SHP77 treated with DMSO at 0.1 percent for 48 hours (cell line): ENCODE measurements around the gene NRXN2.
"Not testable (repeated sequence)": the region's sequence is repeated elsewhere in the genome, so short reads cannot be mapped to it uniquely, and the experiment has no call there.

Experiments used
- DNase-seq: peaks from one replicate; lab custom pipeline; 2025; lab: John Stamatoyannopoulos, UW

The NRXN2 gene

GRCh38 chr11:64674774-64675173, 48.2 kb downstream of the NRXN2 start:
- no peak for DNase-seq

DNA sequence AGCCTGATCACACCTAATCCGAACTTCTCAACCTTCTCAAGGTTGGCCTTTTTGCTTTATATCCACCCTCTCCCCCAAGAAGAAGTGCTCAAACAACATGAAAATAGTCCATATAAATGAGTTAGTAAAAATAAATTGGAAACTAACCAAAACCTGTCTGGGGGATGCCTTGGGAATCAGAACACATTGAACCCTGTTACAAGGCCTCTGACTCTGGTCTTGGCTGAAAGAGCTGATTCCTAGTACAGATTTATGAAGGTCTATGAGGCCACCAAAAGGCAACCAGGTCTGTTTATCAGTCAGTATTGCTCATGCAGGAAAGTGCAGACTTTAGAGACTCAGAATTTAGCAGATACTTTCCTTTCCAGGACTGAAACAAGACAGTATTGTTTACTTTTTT, 49.7 kb downstream of the NRXN2 start:
- no peak for DNase-seq

GRCh38 chr11:64672875-64673274, 50.1 kb downstream of the NRXN2 start:
- no peak for DNase-seq

DNA sequence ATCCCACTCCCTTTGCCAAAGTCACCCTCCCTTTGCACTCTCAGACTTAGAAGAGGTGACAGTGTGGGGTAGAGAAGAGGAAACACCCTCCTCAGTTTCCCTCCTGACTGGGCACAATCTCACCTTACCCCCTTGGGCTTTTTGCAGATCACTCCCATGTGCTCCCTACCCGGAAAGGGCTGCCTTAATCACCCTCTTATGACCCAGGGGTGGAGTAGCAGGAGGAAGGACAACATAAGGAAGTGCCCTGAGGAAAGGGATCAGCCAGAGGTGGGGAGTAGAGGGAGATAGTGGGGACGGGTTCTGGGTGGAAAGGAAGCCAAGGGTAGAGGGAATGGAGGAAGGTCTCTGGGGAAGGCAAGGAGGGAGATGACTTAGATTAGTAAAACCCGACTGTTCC, 52.0 kb downstream of the NRXN2 start:
- DNase-seq = no peak

GRCh38 chr11:64667154-64667745, 55.7 kb downstream of the NRXN2 start:
- no peak for DNase-seq

GRCh38 chr11:64665411-64665821, 57.6 kb downstream of the NRXN2 start:
- no peak for DNase-seq

DNA sequence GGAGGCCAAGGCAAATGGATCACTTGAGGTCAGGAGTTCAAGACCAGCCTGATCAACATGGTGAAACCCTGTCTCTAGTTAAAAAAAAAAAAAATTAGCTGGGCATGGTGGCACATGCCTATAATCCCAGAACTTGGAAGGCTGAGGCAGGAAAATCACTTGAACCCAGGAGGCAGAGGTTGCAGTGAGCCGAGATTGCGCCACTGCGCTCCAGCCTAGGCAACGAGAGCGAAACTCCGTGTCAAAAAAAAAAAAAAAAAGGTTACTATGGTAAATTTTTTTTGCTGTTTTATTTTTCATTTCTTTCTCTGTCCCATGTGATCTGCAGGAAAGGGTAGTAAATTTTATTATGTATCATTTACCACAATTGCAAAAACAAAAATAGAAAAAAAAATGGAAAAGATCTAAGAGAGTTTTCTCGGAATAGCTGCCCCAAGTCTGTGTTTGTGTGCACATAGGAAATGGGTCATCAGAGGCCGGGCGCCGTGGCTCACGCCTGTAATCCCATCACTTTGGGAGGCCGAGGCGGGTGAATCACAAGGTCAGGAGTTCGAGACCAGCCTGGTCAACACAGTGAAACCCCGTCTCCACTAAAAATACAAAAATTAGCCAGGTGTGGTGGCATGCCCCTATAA, 58.6 kb downstream of the NRXN2 start:
- DNase-seq = not testable (repeated sequence)

- DNase-seq = no peak
Observed at GRCh38 chr11:64663656-64664055, 59.3 kb downstream of the NRXN2 start.

GRCh38 chr11:64661614-64662013, 61.4 kb downstream of the NRXN2 start:
- no peak for DNase-seq

DNA sequence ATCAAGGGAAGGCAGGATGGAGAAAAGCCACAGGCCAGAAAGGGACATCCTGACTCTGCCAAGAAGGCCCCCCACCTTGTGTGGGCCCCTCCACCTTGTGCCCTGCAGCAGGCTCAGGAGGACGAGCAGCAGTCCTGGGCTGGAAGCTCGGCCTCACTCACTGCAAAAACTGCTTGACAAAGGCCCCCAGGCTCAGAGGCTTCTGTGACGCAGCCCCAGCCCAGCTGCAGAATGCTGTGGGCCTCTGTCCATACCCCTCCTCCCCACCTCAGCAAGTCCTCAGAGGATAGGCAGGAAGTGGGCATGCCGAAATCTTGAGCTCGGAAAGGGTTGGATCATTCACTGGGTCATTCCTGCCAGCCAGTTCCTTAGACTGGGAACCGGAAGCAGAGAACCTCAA, 61.9 kb downstream of the NRXN2 start:
- no peak for DNase-seq

DNA sequence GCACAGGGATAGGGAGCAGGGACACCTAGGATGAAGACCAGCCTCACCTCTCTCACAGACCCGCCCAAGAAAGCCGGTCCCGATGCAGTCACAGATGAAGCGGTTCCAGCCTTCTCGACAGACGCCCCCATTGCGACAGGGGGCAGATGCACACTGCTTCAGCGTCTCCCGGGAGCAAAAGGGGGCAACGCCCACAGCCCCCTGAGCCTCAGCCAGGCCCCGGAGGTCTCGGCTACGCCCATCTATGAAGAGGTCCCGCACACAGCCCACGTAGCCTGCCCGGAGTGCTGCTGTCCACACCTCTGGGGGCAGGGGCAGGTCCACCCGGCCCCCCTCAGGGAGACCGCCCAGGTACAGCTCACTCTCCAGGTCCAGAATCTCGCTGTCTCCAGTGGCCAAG, 62.3 kb downstream of the NRXN2 start:
- DNase-seq = no peak

DNA sequence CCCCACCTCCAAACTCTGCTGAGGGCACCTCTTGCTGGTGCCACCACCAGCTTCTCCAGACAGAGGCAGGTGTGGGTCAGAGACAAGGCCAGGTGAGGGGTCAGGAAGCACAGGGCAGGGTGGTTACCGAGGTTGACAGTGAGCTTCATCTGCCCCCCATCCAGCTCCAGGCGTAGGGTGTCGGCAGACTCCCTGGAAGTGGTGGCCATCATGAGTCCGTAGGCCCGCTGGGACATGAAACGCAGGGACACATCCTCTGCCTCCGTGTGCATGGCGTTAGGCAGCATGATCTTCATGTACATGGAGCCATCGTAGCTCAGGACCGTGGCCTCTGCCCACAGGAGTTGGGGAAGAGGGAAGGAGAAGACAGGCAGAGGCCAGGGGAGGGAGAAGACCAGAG, 62.8 kb downstream of the NRXN2 start:
- DNase-seq = no peak

GRCh38 chr11:64659417-64660144, 63.4 kb downstream of the NRXN2 start:
- no peak for DNase-seq

GRCh38 chr11:64658265-64658664, 64.7 kb downstream of the NRXN2 start:
- DNase-seq = no peak

GRCh38 chr11:64656862-64657261, 66.1 kb downstream of the NRXN2 start:
- DNase-seq = no peak

GRCh38 chr11:64655941-64656601, 66.9 kb downstream of the NRXN2 start:
- DNase-seq = no peak

DNA sequence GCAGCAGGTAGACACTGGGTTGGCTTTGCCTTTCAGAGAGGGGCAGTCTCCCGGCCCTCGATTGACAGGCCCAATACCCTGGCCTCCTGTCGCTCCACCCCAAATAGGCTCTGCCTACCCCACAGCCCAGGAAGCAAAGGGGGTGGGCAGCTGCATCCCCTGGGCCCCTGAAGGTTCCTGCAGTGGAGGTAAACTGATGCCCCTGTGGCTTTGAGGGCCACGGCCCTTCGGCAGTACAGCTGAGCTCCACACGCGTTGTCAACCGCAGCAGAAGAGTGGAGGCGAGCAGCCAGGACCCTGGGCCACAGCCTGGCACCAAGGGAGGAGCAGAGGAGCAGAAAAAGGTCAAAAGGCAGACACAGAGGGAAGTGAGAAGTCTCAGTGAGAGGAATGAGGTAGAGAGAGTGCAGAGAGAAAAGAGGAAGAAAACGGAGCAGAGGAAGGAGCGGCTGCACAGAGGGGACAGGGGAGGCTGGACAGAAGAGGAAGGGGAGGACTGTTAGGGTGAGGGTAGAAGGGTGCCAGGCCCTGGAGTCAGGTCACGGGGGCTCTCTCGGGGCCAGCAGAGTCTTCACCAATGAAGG, 67.9 kb downstream of the NRXN2 start:
- DNase-seq = no peak

DNA sequence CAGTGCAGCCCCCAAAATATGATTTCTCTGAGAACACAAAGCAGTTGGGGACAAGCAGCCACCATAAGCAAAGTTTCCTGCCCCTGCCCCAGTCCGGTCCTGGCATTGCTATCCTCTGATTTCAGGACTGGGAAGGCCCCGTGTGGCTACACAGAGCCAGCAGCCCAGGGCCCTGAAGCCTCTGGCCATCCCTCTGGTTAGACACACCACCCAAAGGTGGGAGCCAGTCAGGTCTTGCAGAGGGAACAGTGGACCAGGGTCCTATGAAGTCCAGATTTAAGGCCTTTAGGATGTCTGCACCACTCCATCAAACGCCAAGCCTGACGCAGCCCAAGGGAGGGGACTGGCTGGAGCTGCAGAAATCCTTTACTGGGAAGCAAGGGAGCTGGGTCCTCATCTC, 68.6 kb downstream of the NRXN2 start:
- no peak for DNase-seq

DNA sequence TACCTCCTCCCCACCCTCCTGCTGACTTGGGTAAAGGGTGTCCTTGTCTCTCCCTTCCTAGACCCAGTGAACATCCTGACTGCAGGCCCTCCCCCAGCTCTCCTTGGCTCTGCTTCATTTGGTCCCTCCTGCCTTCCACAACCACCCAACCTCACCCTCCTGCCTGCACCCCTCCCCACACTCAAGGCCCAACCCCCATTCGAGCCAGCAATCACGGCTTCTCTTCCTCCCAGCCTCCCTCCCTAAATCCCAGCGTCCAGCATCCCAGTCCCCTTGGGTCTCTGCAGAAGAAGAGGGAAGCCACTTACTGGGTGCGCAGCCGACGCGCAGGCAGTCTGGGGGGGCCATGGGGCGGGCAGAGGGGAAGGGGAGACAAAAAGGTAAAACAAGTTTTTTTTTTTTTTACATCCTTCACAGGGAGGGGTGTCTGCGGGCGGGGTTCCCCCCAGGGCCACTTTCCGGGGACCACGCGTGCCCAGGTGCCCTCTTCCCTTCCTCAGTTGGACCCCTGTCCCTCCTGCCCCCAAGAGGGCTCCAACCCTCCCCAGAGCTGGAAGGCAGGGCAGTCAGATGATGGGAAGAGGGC, 69.5 kb downstream of the NRXN2 start:
- no peak for DNase-seq

GRCh38 chr11:64652586-64653387, 70.2 kb downstream of the NRXN2 start:
- DNase-seq = no peak

GRCh38 chr11:64650923-64651523, 72.0 kb downstream of the NRXN2 start:
- DNase-seq = no peak
